GM19372 (cell line): ENCODE results near the gene SAMD8.
"Not testable (repeated sequence)": the region's sequence is repeated elsewhere in the genome, so short reads cannot be mapped to it uniquely, and the experiment has no call there.

Source experiments
- ATAC-seq: cut with Tn5 transposase; IDR thresholded peaks from one replicate; pipeline ENCODE4 v1.9.1; 2021; ENCODE audit warnings: mild to moderate bottlenecking, low read depth, moderate library complexity; ENCODE audit not compliant: unreplicated experiment

Gene SAMD8

DNA sequence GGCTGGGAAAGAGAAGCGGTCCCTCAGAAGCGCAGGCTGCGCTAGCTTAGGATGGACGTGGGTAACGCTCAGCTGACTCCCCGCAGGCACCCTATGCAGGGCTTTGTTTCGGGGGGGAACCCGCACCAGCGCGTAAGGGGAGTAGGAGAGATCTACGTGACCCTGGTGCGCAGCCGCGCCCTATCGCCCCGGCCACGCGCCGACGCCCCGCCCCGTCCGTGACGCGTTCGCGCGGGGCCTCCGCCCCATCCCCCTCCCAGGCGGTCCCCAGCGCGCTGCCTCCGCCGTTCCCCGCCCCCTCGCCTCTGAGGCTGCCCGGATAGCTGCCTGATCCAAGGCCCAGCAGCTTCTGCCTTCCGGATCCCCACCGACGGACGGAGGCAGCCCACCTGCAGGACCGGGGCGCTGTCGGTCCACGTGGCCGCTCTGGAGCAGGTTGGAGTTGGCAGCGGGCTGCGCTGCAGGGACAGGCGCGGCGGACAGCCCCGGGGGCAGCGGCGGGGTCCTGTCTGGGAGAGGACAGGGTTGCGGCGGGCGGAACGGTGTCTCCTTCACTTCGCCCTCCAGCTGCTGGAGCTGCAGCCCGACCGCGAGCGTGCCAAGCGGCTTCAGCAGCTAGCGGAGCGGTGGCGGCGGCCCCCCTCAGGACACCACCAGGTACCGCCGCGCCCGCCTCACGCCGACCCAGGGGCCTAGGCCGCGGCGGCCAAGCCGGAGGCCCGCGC is 99.0 kb downstream of the SAMD8 start, which contains the start of gene VDAC2:
Gene VDAC2 (plus strand): TSS at position 515 of the 725 bp plus-strand sequence. CDS start 363 bp downstream, outside the sequence.
- peak; percentile 81 for ATAC-seq

DNA sequence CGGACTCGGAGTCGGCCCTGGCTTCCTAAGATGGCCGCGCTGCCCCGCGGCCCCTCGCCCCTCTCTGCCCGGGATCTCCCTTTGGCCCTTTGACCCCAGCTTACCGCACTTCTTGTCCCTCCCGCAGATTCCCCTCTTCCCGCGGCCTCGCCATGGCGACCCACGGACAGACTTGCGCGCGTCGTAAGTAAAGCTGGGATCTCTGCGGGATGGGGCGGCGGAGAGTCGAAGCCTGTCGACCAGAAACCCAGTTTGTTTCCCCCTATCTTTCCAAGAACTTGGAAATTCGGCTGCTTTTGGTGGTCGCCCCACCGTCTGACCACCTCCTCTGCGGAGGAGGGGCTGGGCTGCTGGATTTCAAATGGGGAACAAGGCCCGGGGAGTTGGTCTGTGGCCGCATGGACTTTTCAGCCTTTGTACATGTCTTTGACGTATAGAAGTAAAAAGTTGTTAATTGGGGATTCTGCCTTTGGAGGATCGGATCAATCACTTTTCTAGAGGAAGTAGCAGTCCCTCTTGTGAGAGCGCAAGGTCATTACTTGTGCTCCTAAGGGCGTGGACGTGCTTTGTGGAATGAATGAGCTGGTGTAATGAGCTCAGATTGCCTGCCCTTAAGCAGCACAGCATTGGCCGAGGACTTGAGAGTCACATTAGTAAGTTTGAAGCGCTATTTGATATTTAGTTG is 99.7 kb downstream of the SAMD8 start:
- no peak for ATAC-seq

DNA sequence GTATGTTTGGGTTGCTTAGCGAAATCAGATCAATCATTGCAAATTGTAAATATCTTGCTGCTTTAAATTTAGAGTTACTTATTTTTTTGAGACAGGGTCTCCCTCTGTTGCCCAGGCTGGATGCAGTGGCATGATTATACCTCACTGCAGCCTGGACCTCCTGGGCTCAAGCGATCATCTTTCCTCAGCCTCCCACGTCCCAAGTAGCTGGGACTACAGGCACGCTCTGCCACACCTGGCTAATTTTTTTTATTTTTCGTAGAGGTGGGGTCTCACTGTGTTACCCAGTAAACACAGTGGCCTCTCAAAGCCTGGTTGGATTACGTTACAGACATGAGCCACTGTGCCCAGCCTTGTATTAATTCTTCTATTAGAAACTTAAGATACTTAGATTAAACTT is 100.9 kb downstream of the SAMD8 start:
- no peak for ATAC-seq

DNA sequence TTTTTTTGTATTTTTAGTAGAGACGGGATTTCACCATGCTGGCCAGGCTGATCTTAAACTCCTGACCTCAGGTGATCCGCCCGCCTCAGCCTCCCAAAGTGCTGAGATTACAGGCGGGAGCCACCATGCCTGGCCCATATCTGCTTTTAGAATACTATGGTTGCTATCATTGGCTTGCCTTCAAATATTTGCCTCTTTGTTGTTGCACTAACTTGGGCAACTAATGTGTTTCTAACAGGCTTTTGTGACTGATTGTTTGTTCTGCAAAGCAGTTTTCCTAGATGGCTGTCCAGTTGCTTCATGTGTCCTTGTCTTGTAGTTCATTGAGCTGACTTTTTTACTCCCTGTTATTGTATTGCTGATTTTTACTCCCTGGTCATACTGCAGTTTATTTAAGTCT is 108.8 kb downstream of the SAMD8 start:
- no peak for ATAC-seq

DNA sequence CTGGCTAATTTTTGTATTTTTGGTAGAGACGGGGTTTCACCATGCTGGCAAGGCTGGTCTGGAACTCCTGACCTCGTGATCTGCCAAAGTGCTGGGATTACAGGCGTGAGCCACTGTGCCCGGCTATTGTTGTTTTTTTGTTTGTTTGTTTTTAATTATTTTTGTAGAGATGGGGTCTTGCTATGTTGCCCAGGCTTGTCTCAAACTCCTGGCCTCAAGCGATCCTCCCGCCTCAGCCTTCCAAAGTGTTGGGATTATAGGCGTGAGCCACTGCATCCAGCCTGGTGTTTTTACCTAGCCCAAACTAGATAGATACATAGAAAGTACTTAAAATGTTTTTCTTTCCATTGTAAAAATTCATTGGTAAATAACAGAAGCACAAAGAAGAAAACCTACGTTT is 110.0 kb downstream of the SAMD8 start:
- ATAC-seq, result not testable (repeated sequence)

DNA sequence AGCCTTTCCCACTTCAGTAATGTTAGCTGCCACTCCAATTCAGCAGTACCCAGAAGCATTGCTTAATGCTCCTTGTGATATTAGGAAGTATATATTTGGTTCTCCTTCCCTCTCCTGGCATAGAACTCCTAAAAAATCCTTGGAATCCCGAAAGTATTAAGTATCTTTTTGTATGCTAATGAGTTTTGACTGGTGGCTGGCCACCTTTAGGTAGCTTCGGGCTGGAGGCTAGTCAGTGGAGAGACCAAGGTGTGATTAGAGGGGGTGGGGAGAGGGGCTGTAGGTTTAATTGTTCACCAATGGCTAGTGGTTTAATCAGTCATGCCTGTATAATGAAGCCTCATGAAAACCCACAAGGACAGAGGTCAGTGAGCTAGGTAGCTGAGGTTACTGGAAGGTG is 112.1 kb downstream of the SAMD8 start:
- no peak for ATAC-seq

DNA sequence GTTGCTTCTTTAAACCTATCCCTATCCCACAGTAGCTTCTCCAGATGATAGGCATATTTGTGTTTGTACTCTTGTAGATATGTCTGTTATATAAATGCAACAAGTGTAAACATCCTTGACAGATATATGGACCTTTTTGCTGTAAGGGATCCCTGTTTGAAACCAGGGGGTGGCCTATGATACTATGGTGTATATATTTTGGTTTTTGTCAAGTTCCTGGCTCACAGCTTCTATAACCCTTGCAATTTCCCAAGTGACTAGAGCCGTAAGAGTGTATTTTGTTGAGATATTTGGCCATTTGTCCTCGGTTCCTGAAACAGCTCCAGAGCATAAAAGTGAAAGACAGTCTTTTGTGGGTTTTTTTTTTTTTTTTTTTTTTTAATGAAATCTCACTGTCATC is 114.6 kb downstream of the SAMD8 start:
- no peak for ATAC-seq

DNA sequence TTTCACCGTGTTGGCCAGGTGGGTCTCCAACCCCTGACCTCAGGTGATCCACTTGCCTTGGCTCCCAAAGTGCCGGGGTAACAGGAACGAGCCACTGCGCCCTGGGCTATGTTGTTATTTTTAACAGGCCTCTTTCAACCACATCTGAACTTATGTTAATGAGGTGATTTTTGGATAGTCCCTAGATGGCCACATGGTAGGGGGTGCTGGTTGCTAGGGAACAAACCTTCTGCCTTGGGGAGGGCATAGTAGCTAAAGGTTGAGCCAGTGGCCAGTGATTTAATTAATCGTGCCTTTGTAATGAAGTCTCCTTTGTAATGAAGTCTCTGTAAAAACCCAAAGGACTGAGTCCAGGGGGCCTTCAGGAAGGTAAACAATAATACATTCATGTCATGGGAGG is 115.2 kb downstream of the SAMD8 start:
- no peak for ATAC-seq

DNA sequence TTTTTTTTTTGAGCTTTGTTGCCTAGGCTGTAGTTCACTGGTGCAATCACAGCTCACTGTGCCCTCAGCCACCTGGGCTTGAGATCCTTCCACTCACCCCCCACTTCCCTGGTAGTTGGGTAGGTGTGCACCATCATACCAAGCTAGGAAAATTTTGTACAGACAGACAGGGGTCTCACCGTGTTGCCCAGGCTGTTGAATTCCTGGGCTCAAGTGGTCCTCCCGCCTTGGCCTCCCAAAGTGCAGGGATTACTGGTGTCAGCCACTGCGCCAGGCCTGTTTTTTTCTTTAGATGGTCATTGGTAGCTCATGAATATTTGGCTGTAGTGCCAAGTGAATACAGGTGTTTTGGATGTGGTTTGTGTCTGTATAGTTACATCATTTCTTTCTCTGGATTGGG is 116.8 kb downstream of the SAMD8 start:
- ATAC-seq, result no peak

DNA sequence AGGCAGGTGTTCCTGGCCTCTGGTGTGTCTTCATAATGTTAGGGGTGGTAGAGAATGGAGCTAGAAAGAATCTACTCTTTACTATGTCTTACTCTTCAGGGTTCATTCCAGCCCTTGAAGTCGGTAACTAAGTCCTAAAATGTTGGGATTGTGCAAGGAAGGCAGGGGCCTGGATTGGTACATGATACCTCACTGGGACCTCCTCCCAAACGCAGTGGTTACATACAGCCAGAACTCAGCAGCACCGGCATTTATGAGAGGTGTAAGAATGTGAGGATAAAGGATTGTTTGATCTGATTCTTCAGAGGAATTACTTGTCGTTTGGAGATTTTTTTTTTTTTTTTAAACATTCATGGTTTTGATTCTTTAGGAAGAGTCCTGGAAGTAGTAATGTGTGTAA is 117.4 kb downstream of the SAMD8 start:
- ATAC-seq, result no peak

DNA sequence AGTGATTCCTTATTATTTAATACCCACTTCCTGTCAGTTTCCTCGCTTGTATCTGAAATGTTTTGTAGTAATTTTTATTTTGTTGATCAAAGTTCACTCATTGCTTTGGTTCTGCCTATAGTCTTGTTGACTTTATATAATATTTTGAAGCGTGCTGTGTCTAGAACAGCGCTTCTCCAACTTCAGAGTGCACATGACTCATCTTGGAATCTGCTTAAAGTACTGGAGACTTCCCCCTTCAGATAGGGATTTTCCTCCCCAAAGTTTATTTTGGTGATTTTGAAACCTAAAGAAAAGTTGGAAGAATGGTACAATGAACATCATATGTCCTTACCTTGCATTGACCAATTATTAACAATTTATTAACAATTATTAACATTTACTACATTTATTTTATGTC is 118.5 kb downstream of the SAMD8 start:
- ATAC-seq, result no peak

DNA sequence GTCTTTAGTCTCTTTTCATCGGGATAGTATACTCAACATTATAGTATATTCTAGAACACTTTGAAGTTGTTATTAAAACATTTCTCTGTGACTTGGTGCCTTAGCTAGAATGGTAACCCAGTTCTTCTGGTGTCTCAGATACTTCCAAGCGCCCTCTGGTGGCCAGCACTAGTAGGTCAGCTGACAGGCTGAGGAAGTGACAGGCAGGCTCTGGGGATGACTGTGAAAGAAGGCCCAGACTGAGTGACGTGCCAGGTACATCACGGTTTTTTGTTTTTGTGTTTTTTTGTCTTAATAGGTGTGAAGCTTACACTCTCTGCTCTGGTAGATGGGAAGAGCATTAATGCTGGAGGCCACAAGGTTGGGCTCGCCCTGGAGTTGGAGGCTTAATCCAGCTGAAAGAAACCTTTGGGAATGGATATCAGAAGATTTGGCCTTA is 119.2 kb downstream of the SAMD8 start:
- no peak for ATAC-seq
